SU-DHL-6 (cell line): Measurements from ENCODE around the gene ZNF239.

Experiments
- H2AFZ ChIP-seq: fragments of 200-600 bp; sonication (generic); 2 replicates; pipeline ENCODE4 v1.6.1; 2014; ENCODE audit warnings: low read depth, mild to moderate bottlenecking, moderate library complexity, mixed read lengths, antibody characterized with exemption, low read length; ENCODE audit not compliant: severe bottlenecking
- H3F3A ChIP-seq: fragments of 200-600 bp; shearing (Covaris generic); 2 replicates; pipeline ENCODE4 v1.6.0; 2016; ENCODE audit warnings: antibody characterized with exemption, mild to moderate bottlenecking; ENCODE audit not compliant: insufficient read depth
- H3K27ac ChIP-seq: fragments of 200-600 bp; sonication (generic); 2 replicates; pipeline ENCODE4 v1.5.1; 2016; ENCODE audit warnings: low read depth, mild to moderate bottlenecking, low read length, moderate library complexity, mixed read lengths
- H3K27me3 ChIP-seq: fragments of 200-600 bp; sonication (generic), shearing (Covaris generic); 2 replicates; pipeline ENCODE4 v1.6.0; 2014; ENCODE audit warnings: mild to moderate bottlenecking, low read length
- H3K36me3 ChIP-seq: fragments of 200-600 bp; sonication (generic); 2 replicates; pipeline ENCODE4 v1.6.1; 2014; ENCODE audit warnings: mild to moderate bottlenecking, low read length, mixed read lengths
- H3K4me2 ChIP-seq: fragments of 300-600, 200-600 bp; shearing (Covaris generic), sonication (generic); 2 replicates; pipeline ENCODE4 v1.6.0; 2014; ENCODE audit warnings: low read length, low read depth, mild to moderate bottlenecking; ENCODE audit not compliant: poor library complexity, severe bottlenecking
- H3K4me3 ChIP-seq: fragments of 200-600 bp; sonication (generic); 2 replicates; pipeline ENCODE4 v1.5.1; 2014; ENCODE audit warnings: antibody characterized with exemption, low read length, mild to moderate bottlenecking, mixed read lengths; ENCODE audit not compliant: insufficient read depth, poor library complexity, severe bottlenecking
- H3K79me2 ChIP-seq: fragments of 200-600 bp; sonication (generic); 2 replicates; pipeline ENCODE4 v1.6.1; 2014; ENCODE audit warnings: mild to moderate bottlenecking, low read length, moderate library complexity; ENCODE audit not compliant: insufficient read depth
- H3K9ac ChIP-seq: fragments of 200-600 bp; sonication (generic); 2 replicates; pipeline ENCODE4 v1.7.0; 2014; ENCODE audit warnings: mild to moderate bottlenecking, low read length
- H3K9me2 ChIP-seq: fragments of 200-600 bp; sonication (generic); replicated peaks from 2 replicates; pipeline ENCODE4 v1.6.1; 2014; ENCODE audit warnings: low read length; ENCODE audit not compliant: insufficient read depth
- H3K9me3 ChIP-seq: fragments of 200-600 bp; sonication (generic); 2 replicates; pipeline ENCODE4 v1.6.1; 2014; ENCODE audit warnings: low read length, mixed read lengths; ENCODE audit not compliant: insufficient read depth
- H4K20me1 ChIP-seq: fragments of 200-600 bp; sonication (generic); 2 replicates; pipeline ENCODE4 v1.6.1; 2014; ENCODE audit warnings: low read depth, mild to moderate bottlenecking, antibody characterized with exemption, low read length, moderate library complexity, mixed read lengths
- CTCF ChIP-seq: fragments of 200-600 bp; sonication (generic); IDR thresholded peaks from one replicate; pipeline ENCODE4 v1.5.1; 2017; ENCODE audit warnings: antibody characterized with exemption, mild to moderate bottlenecking, low read length, moderate library complexity; ENCODE audit not compliant: insufficient read depth, poor library complexity, severe bottlenecking
- EZH2phosphoT487 ChIP-seq: fragments of 200-600 bp; sonication (generic), shearing (Covaris generic); conservative IDR thresholded peaks from 2 replicates; pipeline ENCODE4 v1.6.1; 2018; ENCODE audit warnings: mild to moderate bottlenecking, antibody characterized with exemption, low read length, moderate library complexity, mixed read lengths

Gene ZNF239

GRCh38 chr10:43585981-43586729 lies 11.7 kb upstream of the ZNF239 start:
- H3K9me2 ChIP-seq, result no peaks in the 10 kb centered on the region
- H2AFZ ChIP-seq, result no peak overlapping the region
- H3K4me2 ChIP-seq, result no peak overlapping the region

GRCh38 chr10:43585046-43585445 lies 10.6 kb upstream of the ZNF239 start:
- Histone ChIP-seq H3K27me3 (no peaks in the 10 kb centered on the region), H3K36me3 (no peaks in the 10 kb centered on the region), H2AFZ (no peak overlapping the region), H3F3A (no peaks in the 10 kb centered on the region), H3K9ac (no peak overlapping the region), H3K9me3 (no peaks in the 10 kb centered on the region), H4K20me1 (no peaks in the 10 kb centered on the region), H3K4me3 (no peak overlapping the region), H3K27ac (no peak overlapping the region), H3K79me2 (no peaks in the 10 kb centered on the region), H3K9me2 (no peaks in the 10 kb centered on the region), H3K4me2 (no peak overlapping the region)
- TF ChIP-seq EZH2phosphoT487 (no peak), CTCF (no peak)

More at GRCh38 chr10:43585981-43586729, 11.7 kb upstream of the ZNF239 start:
- H3K79me2 ChIP-seq, result no peaks in the 10 kb centered on the region
- no peaks in the 10 kb centered on the region for H3K27me3 ChIP-seq
- H3K9ac ChIP-seq, result no peak overlapping the region
- H3K4me3 ChIP-seq, result no peak overlapping the region
- H3K36me3 ChIP-seq, result no peaks in the 10 kb centered on the region
- TF ChIP-seq CTCF, result no peak
- TF ChIP-seq EZH2phosphoT487, result no peak
- H3K27ac ChIP-seq, result no peak overlapping the region
- H3F3A ChIP-seq, result no peaks in the 10 kb centered on the region
- no peaks in the 10 kb centered on the region for H3K9me3 ChIP-seq
- H4K20me1 ChIP-seq, result no peaks in the 10 kb centered on the region

- no peaks in the 10 kb centered on the region for H3K79me2 ChIP-seq
- no peaks in the 10 kb centered on the region for H4K20me1 ChIP-seq
- H3K4me3 ChIP-seq, result no peak overlapping the region
- H2AFZ ChIP-seq, result no peak overlapping the region
- no peak overlapping the region for H3K9ac ChIP-seq
- no peaks in the 10 kb centered on the region for H3K36me3 ChIP-seq
- H3K9me3 ChIP-seq, result no peaks in the 10 kb centered on the region
- no peak for TF ChIP-seq CTCF
- TF ChIP-seq EZH2phosphoT487, result no peak
- H3K4me2 ChIP-seq, result no peak overlapping the region
- no peaks in the 10 kb centered on the region for H3K9me2 ChIP-seq
- H3K27ac ChIP-seq, result no peak overlapping the region
- no peaks in the 10 kb centered on the region for H3F3A ChIP-seq
- H3K27me3 ChIP-seq, result no peaks in the 10 kb centered on the region
Measured at GRCh38 chr10:43584051-43584450, 9.6 kb upstream of the ZNF239 start.
